Ureter (tissue), 1 donor: ENCODE measurements around the gene FRMD4B. TPM values are rescaled to one million over a fixed set of nuclear protein-coding genes. Genes with fewer than 3 reads are reported as not detected.
A peak's percentile ranks its signal among the peaks of the same experiment; 100 is the strongest.
"Not testable (repeated sequence)": the region's sequence is repeated elsewhere in the genome, so short reads cannot be mapped to it uniquely, and the experiment has no call there.

ENCODE experiments used
- DNase-seq: peaks from one replicate; pipeline ENCODE4 v3.0.0-alpha.2; 2020; ENCODE audit warnings: low spot score
- total RNA-seq: library from RNA; stranded (reverse); gene quantifications from one replicate; pipeline ENCODE4 v1.2.4, GENCODE V29; 2023
- donor health status: DM: yes; HTN: yes; CAD: no.

The FRMD4B gene
- total RNA-seq, 1 donor from 2014 or later: 28.6 TPM

GRCh38 chr3:69244039-69244438, 141.8 kb downstream of the FRMD4B start:
- DNase-seq: no peak

DNA sequence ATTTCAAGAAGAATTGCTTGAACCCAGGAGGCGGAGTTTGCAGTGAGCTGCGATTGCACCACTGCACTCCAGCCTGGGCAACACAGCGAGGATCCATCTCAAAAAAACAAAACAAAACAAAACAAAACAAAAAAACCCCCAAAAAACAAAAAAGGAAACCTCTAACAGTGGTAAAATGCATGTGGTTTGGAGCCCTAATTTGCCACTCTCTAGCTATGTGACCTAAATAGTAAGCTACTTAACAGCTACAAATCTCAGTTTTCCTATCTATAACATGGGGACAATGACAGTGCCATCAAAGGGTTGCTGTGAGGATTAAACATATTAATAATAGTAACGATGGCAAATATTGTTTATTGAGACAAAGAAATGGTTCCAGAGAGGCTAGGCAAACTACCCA, 144.1 kb downstream of the FRMD4B start:
- no peak for DNase-seq

- DNase-seq: no peak
Observed at GRCh38 chr3:69240651-69241568, 145.0 kb downstream of the FRMD4B start.

- no peak for DNase-seq
Observed at GRCh38 chr3:69239063-69239462, 146.8 kb downstream of the FRMD4B start.

DNA sequence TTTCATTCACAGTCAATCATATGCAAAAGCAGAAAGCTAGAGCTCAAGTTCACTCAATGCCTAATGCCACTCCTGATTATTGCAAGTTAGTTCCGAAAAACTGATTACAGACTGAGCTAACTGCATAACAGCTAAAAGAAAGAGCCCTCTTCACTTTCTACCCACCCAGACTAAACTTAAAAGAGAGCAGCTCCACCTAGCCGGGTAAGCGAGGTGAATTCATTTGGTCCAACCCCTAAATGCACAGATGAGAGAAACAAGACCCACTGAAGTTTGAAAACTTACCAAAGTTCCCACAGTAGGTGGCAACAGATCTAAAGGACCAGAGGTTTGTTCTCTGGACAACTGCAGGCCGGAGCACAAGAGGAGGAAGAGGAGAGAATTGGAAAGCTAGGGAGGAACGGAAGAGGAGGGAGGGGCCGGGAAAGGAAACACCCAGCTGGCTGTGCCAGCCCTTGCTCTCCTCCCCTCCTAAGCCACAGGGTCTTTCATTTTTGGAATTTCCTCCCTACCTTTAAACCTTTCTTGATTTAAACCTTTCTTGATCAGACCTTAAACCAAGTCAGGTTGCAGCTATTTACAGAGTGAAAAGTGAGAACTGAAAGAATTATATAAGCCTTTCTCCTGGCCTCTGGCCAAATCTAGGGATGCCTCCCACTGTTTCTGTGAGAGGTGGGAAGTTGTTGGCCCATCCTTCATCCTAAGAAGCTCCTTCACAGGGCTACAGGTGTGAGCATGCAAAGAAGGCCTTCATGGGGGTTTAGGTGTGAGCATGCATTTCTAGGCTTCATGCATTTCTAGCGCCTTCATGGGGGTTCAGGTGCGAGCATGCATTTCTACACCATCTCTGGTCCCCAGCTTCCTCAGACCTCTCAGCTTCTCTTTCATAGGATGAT, 148.8 kb downstream of the FRMD4B start:
- DNase-seq: no peak

DNA sequence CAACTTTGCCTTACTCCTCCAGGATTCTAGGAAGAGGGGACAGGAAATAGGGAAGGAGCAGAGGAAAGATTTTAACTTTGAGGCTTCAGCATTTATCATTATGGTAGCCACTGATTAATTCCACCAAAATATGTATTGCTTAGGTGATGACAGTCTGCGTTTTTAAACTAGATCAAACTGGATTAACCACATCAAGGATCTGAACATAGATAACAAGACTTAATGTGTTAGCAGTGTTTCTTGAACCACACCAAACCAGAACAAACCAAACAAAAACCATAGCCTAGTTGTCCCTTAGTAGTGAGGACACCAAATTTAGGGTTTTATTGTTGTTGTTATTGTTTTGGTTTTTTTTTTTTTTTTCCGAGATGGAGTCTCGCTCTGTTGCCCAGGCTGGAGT, 150.0 kb downstream of the FRMD4B start:
- DNase-seq: no peak

- not testable (repeated sequence) for DNase-seq
Observed at GRCh38 chr3:69235227-69235626, 150.7 kb downstream of the FRMD4B start.

GRCh38 chr3:69232482-69232881, 153.4 kb downstream of the FRMD4B start:
- no peak for DNase-seq

DNA sequence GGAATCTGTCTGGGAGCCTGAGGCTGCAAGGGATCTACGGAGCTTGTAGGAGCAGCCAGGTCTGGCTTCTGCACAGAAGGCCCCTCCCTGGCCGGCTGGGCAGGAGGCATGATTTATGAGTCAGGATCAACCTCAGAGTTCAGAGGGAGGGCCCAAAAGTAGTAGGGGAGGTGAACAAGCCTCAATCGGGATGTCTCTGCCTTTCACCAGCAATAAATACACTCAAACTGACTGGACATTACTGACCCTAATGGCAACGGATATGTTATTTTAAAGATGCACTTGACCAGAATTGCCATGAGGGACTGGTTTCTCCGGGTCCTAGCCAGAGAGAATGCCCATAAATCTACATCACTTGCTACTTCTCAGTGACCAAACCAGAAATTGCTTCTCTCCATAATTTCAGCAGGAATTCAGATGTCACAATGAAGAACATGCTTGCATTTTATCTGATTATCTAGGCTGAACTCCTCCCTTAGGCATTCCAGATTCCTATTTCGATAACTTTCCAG, 153.9 kb downstream of the FRMD4B start:
- peak; percentile 45 for DNase-seq

DNA sequence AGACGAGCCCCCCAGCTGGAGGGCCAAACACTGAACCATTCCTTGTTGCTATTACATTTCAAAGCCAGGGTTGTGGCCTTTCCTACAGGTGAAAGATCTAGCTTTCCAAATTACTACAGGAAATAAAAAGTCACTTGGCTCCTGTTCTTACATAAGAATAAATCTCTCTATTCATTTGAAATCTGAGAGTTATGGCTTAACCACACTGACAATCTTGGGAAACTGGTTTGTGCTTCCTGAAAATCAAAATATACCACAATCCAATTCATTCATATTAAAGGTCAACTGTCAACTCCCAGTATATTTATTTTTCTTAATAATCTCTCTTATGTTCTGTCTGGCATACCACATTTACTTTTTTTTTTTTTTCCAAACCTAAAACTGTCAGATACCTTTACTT, 159.8 kb downstream of the FRMD4B start:
- DNase-seq: no peak

GRCh38 chr3:69219101-69219708, 166.7 kb downstream of the FRMD4B start:
- DNase-seq: no peak

GRCh38 chr3:69218079-69218478, 167.8 kb downstream of the FRMD4B start:
- DNase-seq: no peak

- DNase-seq: no peak
Observed at GRCh38 chr3:69216981-69217380, 168.9 kb downstream of the FRMD4B start.

DNA sequence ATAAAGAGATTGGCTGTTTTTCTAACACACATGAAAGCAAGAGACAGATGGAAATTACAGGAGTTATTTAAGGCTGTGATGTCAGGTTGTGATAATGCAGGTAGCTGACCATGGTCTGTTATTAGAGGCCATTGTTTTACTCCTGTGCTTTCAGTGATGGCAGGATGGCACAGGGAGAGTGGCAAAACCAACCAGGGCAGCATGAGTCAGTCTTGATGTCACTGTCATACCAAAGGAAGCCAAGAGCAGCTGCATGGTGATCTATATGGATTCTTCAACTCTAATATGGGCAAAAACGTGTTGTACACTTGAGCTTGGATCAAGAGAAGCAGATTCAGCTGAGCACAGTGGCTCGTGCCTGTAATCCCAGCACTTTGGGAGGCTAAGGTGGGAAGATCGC, 171.6 kb downstream of the FRMD4B start:
- no peak for DNase-seq

DNA sequence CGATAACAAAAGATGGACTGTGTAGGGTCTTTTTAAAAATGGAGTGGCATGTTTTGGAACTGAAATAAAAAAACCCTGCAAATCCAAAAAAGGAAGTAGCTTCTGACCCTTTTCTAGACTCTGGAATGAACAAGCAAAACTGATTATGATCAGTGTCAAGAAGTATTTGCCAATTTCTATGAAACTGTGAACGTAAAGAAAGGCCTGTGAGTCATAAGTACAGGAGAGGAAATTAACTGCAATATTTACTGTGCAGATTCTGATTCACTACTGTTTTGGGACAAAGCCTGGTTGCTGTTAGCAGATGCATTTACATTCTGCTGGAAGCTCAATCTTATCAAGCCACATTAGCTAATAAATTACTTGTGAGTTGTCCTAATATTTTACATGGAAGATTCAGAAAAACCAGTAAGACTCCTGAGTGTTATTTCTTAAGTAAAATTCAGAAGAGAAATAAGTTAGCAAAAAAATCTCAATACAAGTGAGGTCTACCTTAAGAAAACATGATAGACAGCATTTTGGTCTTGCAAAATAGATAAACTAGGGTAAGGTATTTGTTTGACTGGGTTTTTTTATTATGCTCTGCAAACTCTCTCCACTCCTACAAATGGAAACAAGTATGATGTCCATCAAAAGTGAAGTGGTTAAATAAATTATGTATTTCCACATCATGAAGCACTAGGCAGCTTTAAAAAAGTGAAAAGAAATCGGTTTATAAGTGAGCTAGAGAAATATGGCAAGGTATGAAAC, 173.3 kb downstream of the FRMD4B start:
- no peak for DNase-seq

DNA sequence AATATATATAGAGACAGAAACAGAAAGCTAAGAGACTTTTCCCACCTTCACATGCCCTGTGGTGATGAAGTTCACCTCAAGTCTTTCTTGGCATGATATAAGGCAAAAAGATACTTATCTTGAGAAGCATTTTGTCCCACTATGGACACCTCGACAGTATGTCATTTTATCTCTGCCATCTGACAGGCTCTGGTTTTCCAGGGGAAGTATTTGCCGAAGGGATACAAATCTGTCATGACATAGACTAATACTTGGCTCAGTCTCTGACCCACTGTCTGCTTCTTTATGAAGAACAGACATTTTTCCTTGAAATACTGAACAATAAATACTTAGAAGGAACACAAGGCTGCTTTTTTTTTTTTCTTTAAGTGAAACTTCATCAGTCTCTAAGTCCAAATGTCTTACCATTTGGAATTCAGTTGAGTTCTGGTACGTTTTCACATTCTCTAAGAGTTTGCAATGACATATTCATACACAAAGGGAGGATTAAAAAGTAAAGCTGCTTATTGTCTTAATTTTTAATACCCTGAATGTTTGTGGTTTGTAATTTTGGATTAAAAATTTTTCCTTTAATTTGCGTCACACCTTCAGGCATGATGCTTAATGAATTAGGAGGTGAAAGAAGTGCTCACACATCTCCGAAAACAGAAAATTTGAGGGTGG, 175.7 kb downstream of the FRMD4B start:
- DNase-seq: no peak

DNA sequence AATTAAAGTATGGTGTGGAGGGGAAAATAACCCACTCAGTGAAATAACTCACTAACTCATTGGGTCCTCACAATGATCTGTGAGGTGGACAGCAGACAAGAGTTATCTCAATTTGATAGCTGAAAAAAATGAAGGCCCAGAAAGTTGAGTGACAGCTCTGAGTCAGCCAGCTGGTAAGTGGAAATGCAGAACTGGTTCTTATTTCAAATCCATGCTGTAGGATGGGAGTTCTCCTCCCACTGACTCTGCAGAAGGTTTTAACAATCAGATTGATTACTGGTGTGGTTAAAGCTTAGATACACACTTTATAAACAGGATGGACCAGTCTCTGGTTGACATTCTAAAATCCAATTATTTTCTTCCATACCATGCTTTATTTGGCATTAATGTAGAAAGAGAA, 176.5 kb downstream of the FRMD4B start:
- no peak for DNase-seq

DNA sequence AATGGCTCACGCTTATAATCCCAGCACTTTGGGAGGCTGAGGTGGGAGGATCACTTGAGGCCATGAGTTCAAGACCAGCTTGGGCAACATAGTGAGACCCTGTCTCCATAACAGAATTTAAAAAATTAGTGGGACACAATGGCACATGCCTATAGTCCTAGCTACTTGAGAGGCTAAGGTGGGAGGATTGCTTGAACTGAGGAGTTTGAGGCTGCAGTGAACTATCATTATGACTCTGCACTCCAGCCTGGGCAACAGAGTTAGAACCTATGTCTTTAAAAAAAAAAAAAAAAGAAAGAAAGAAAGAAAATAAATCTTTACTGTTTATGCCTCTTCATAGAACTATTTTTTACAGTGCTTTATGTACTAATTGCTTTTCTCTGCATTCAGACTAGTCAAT, 178.9 kb downstream of the FRMD4B start:
- DNase-seq: no peak

- DNase-seq: no peak
Observed at GRCh38 chr3:69205385-69205784, 180.5 kb downstream of the FRMD4B start.

GRCh38 chr3:69204315-69204957, 181.5 kb downstream of the FRMD4B start:
- no peak for DNase-seq
